Vagina (tissue), 2 donors: ENCODE results near the gene FBXO34. TPM values are rescaled to one million over a fixed set of nuclear protein-coding genes. Genes with fewer than 3 reads are reported as not detected.
A peak's percentile ranks its signal among the peaks of the same experiment; 100 is the strongest.

ENCODE experiments used
- DNase-seq, 2 donors: peaks; one replicate each; pipeline ENCODE4 v3.0.0-alpha.2; 2017; ENCODE audit errors: extremely low spot score in 2 of 2
- H3K27ac ChIP-seq: fragments of 200-600 bp; sonication (generic); one replicate; pipeline ENCODE4 v1.5.1; 2019
- H3K27me3 ChIP-seq: fragments of 200-600 bp; sonication (generic); one replicate; pipeline ENCODE4 v1.5.1; 2019
- H3K36me3 ChIP-seq, 2 donors: fragments of 200-600 bp; sonication (generic); one replicate each; pipeline ENCODE4 v1.5.1; 2017 to 2019
- H3K4me1 ChIP-seq: fragments of 200-600 bp; sonication (generic); one replicate; pipeline ENCODE4 v1.5.1; 2019
- H3K4me3 ChIP-seq, 2 donors: fragments of 200-600 bp; sonication (generic); 1 replicate in 1 of 2; 2 replicates in 1 of 2; pipeline ENCODE4 v1.5.1; 2016 to 2019
- H3K9me3 ChIP-seq: fragments of 200-600 bp; sonication (generic); one replicate; pipeline ENCODE4 v1.5.1; 2019
- POLR2A ChIP-seq, 2 donors: fragments of 450-650 bp; IDR thresholded peaks; one replicate each; pipeline ENCODE4 v1.6.1; 2017; ENCODE audit warnings: antibody characterized with exemption in 2 of 2, mild to moderate bottlenecking in 2 of 2, moderate library complexity in 2 of 2
- POLR2AphosphoS5 ChIP-seq, 2 donors: sonication (generic); formaldehyde crosslinking; IDR thresholded peaks; one replicate each; pipeline ENCODE4 v1.9.0; 2017; ENCODE audit warnings: antibody characterized with exemption in 2 of 2, mild to moderate bottlenecking in 2 of 2, low read depth in 1 of 2; ENCODE audit not compliant: insufficient read depth in 1 of 2
- intact Hi-C: fragments of 100-400 bp; cut with DNase I; formaldehyde crosslinking; loops from one replicate; pipeline ENCODE4 v1.15.1; 2023
- total RNA-seq: library from RNA; depleted of rRNA; stranded (reverse); fragments of >200 nt; gene quantifications from one replicate; pipeline ENCODE4 v1.2.3, GENCODE V29; 2016
- TF ChIP-seq, protein P1 (sequence below), 3 experiments: fragments of 450-650 bp in 2 of 3; fragments of 200-600 bp in 1 of 3; sonication (generic) in 1 of 3; IDR thresholded peaks; one replicate each; pipeline ENCODE4 v1.5.1; 2017 to 2019; ENCODE audit warnings: antibody characterized with exemption in 3 of 3, mild to moderate bottlenecking in 2 of 3, moderate library complexity in 2 of 3

Gene FBXO34
- total RNA-seq, 1 donor from 2014 or later: 24.6 TPM

- TF ChIP-seq POLR2AphosphoS5 (IDR thresholded peaks at IDR 0.05; ENCODE audit: insufficient read depth in 1 of 2, low read depth in 1 of 2) (no peak), POLR2A (IDR thresholded peaks at IDR 0.05) (no peak)
- TF ChIP-seq, protein P1, sequence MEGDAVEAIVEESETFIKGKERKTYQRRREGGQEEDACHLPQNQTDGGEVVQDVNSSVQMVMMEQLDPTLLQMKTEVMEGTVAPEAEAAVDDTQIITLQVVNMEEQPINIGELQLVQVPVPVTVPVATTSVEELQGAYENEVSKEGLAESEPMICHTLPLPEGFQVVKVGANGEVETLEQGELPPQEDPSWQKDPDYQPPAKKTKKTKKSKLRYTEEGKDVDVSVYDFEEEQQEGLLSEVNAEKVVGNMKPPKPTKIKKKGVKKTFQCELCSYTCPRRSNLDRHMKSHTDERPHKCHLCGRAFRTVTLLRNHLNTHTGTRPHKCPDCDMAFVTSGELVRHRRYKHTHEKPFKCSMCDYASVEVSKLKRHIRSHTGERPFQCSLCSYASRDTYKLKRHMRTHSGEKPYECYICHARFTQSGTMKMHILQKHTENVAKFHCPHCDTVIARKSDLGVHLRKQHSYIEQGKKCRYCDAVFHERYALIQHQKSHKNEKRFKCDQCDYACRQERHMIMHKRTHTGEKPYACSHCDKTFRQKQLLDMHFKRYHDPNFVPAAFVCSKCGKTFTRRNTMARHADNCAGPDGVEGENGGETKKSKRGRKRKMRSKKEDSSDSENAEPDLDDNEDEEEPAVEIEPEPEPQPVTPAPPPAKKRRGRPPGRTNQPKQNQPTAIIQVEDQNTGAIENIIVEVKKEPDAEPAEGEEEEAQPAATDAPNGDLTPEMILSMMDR (IDR thresholded peaks at IDR 0.05): no peak
- H3K27me3 ChIP-seq: no peaks in the 10 kb centered on the region
- H3K4me1 ChIP-seq: peaks cover 35% of the 10 kb centered on the region
- H3K27ac ChIP-seq: no peak overlapping the region
- no peaks in the 10 kb centered on the region for H3K9me3 ChIP-seq
- H3K4me3 ChIP-seq: no peak overlapping the region
- intact Hi-C loops: no loop called here
- no peak for DNase-seq
- H3K36me3 ChIP-seq: no peaks in the 10 kb centered on the region
Observed at GRCh38 chr14:55298500-55298822, 27.2 kb downstream of the FBXO34 start.

DNA sequence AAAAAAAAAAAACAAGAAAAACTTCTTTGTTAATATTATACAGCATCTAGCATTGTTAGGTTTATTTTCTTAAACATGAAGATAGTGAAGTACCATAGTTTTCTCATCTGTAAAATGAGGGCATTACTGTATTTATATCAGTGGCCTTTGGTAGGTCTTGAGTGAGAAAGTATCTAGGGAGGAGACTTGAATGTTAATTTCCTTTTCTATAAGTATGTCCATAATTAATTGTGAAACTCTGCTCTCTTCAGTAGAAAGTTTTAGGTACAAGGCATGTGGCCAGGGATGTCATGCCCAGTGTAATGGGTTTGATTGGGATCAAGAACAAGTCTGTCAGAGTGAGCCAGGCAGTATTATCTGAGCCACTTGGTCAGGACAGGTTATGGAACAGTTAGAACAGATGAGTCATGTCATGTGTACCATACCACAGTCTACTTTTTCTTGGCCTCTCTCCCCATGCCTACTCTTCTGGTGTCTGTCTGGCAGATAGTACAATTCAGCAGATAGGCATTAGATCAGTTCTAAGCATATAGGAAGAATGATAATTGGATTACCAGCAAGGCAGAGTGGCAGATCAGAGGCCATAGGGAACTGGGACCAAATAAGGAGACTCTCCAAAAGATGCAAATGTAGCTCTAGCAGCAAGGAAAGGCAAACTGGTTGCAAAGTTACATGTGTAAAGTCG lies 30.4 kb downstream of the FBXO34 start:
- TF ChIP-seq, protein P1 (IDR thresholded peaks at IDR 0.05): no peak
- TF ChIP-seq POLR2AphosphoS5 (IDR thresholded peaks at IDR 0.05; ENCODE audit: insufficient read depth in 1 of 2, low read depth in 1 of 2): peak in 1 of 2 donors; percentile 77
- Histone ChIP-seq H3K27ac (peak overlapping the region; percentile 72), H3K36me3 (no peaks in the 10 kb centered on the region), H3K9me3 (no peaks in the 10 kb centered on the region), H3K4me1 (peaks cover 58% of the 10 kb centered on the region), H3K4me3 (no peak overlapping the region), H3K27me3 (no peaks in the 10 kb centered on the region)
- intact Hi-C loops: no loop called here
- no peak for DNase-seq

- Histone ChIP-seq H3K4me3 (no peak overlapping the region), H3K27ac (peak overlapping the region; percentile 72), H3K36me3 (no peaks in the 10 kb centered on the region), H3K27me3 (no peaks in the 10 kb centered on the region), H3K4me1 (peaks cover 58% of the 10 kb centered on the region), H3K9me3 (no peaks in the 10 kb centered on the region)
- no peak for DNase-seq
- TF ChIP-seq POLR2A (IDR thresholded peaks at IDR 0.05) (no peak), POLR2AphosphoS5 (IDR thresholded peaks at IDR 0.05; ENCODE audit: insufficient read depth in 1 of 2, low read depth in 1 of 2) (peak in 1 of 2 donors; percentile 14)
- intact Hi-C loops: no loop called here
Observed at GRCh38 chr14:55302367-55303124, 31.3 kb downstream of the FBXO34 start.

GRCh38 chr14:55303125-55303499 lies 31.9 kb downstream of the FBXO34 start:
- Histone ChIP-seq H3K36me3 (no peaks in the 10 kb centered on the region), H3K27me3 (no peaks in the 10 kb centered on the region), H3K4me3 (no peak overlapping the region), H3K4me1 (peaks cover 61% of the 10 kb centered on the region), H3K27ac (peak overlapping the region; percentile 72), H3K9me3 (no peaks in the 10 kb centered on the region)
- intact Hi-C loops: no loop called here
- TF ChIP-seq, protein P1 (IDR thresholded peaks at IDR 0.05): no peak
- TF ChIP-seq POLR2A (IDR thresholded peaks at IDR 0.05): no peak
- TF ChIP-seq POLR2AphosphoS5 (IDR thresholded peaks at IDR 0.05; ENCODE audit: insufficient read depth in 1 of 2, low read depth in 1 of 2): no peak
- no peak for DNase-seq

DNA sequence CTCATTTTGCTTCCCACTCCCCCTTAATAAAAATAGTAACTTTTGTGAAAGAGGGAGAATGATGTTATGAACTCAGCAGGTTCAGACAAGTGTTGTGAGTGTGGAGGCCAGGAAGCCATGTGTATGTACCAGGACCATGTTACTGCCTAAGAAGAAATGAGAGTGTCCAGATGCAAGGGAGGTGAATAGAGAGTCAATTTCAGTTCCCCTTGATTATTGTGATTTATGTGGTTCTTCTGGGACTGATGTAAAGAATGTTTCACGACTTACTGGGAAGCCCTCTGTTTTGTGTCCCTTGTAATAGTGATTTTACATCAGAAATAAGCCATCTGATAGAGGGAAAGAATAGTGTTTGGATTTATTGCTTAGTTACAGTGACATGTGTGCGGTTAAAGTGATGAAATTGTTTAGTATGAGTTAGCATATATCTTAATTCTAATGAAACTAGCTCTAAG lies 32.5 kb downstream of the FBXO34 start:
- peak overlapping the region; percentile 36 for H3K27ac ChIP-seq
- H3K27me3 ChIP-seq: no peaks in the 10 kb centered on the region
- H3K36me3 ChIP-seq: no peaks in the 10 kb centered on the region
- no peaks in the 10 kb centered on the region for H3K9me3 ChIP-seq
- no peak for TF ChIP-seq POLR2AphosphoS5 (IDR thresholded peaks at IDR 0.05; ENCODE audit: insufficient read depth in 1 of 2, low read depth in 1 of 2)
- TF ChIP-seq, protein P1 (IDR thresholded peaks at IDR 0.05): no peak
- TF ChIP-seq POLR2A (IDR thresholded peaks at IDR 0.05): no peak
- no peak overlapping the region for H3K4me3 ChIP-seq
- intact Hi-C loops: no loop called here
- no peak for DNase-seq
- peaks cover 67% of the 10 kb centered on the region for H3K4me1 ChIP-seq
